K562 (cell line): ENCODE results near the gene HSPA8. TPM values are rescaled to one million over a fixed set of nuclear protein-coding genes. Genes with fewer than 3 reads are reported as not detected.
A peak's percentile ranks its signal among the peaks of the same experiment; 100 is the strongest.

ENCODE experiments used
- JUN ChIP-seq, 2 experiments: sonication (generic) in 1 of 2; formaldehyde crosslinking in 1 of 2; IDR thresholded peaks; 2 replicates each; pipeline versions ENCODE4 v1.6.1 to v1.8.0; 2012 to 2022; ENCODE audit warnings: borderline replicate concordance in 2 of 2, mild to moderate bottlenecking in 2 of 2, improper control_type of control experiment in 1 of 2, low read depth in 1 of 2, low read length in 1 of 2, missing genetic modification reagents in 1 of 2
- MNT ChIP-seq, 2 experiments: fragments of 450-650 bp; conservative IDR thresholded peaks; 2 replicates each; pipeline ENCODE4 v1.6.1; 2017; ENCODE audit warnings: mild to moderate bottlenecking in 2 of 2, moderate library complexity in 2 of 2
- PHB ChIP-seq: fragments of 250-450 bp; sonication (Bioruptor Pico); IDR thresholded peaks from 2 replicates; pipeline ENCODE4 v1.5.0; 2021
- REST ChIP-seq, 2 experiments: fragments of 450-650 bp; formaldehyde crosslinking in 1 of 2; IDR thresholded peaks; 2 replicates each; pipeline versions ENCODE4 v1.4.0 to v1.6.1; 2014 to 2020; ENCODE audit warnings: mild to moderate bottlenecking in 2 of 2, borderline replicate concordance in 1 of 2, low read depth in 1 of 2
- TAF7 ChIP-seq: fragments of 450-650 bp; IDR thresholded peaks from 2 replicates; pipeline ENCODE4 v1.6.1; 2016; ENCODE audit warnings: missing genetic modification characterization, missing compliant biosample characterization
- ZBTB34 ChIP-seq: fragments of 250-450 bp; sonication (Bioruptor Pico); IDR thresholded peaks from 2 replicates; pipeline ENCODE4 v1.8.0; 2021; ENCODE audit warnings: mild to moderate bottlenecking, moderate library complexity
- polyA plus RNA-seq, 8 experiments: library from polyadenylated mRNA; depleted of rRNA in 4 of 8; stranded (reverse) in 5 of 8; unstranded in 3 of 8; fragments of >200 nt; fragmentation: Nextera tagmentation in 2 of 8; fragmentation: Illumina TruSeq in 1 of 8; extraction: Ambion mirVana in 2 of 8; extraction: Trizol in 1 of 8; gene quantifications; 2 replicates each; pipeline versions ENCODE4 v1.2.1 to v1.2.3, GENCODE V29; 2011 to 2014; ENCODE audit warnings: inconsistent platforms in 1 of 8, missing spikeins in 1 of 8
- total RNA-seq, 7 experiments: library from RNA; depleted of rRNA in 6 of 7; stranded (reverse); fragments of >200 nt in 6 of 7; fragmentation: Illumina TruSeq in 2 of 7; extraction: Trizol in 2 of 7; gene quantifications; 2 replicates each; pipeline versions ENCODE4 v1.2.1 to v1.2.3, GENCODE V29; 2011 to 2021; ENCODE audit warnings: low replicate concordance in 1 of 7
- TF ChIP-seq, protein P1 (sequence below): sonication (generic); formaldehyde crosslinking; IDR thresholded peaks from 2 replicates; pipeline ENCODE4 v1.8.0; 2022; ENCODE audit warnings: mild to moderate bottlenecking, missing genetic modification reagents
- TF ChIP-seq, protein P2 (sequence below): sonication (generic); formaldehyde crosslinking; IDR thresholded peaks from 2 replicates; pipeline ENCODE4 v1.9.0; 2022; ENCODE audit warnings: mild to moderate bottlenecking, missing genetic modification reagents

HSPA8 gene
- total and polyA plus RNA-seq, 9 of the 15 experiments (the other 6 are each of a cell fraction or from before 2014, with no cell fraction given) = 1,250 to 3,966 (median 2,773) TPM

GRCh38 chr11:123061403-123062157 lies at the start of gene HSPA8 (continued):
- TF ChIP-seq REST (IDR thresholded peaks at IDR 0.05; ENCODE audit: borderline replicate concordance) = no peak
- no peak for TF ChIP-seq REST (CRISPR knock-in tag; IDR thresholded peaks at IDR 0.05; ENCODE audit: low read depth)
- TF ChIP-seq MNT (conservative IDR thresholded peaks at IDR 0.05) = peak; percentile 83 to 89
- no peak for TF ChIP-seq ZBTB34 (CRISPR knock-in tag)
- TF ChIP-seq, protein P1, sequence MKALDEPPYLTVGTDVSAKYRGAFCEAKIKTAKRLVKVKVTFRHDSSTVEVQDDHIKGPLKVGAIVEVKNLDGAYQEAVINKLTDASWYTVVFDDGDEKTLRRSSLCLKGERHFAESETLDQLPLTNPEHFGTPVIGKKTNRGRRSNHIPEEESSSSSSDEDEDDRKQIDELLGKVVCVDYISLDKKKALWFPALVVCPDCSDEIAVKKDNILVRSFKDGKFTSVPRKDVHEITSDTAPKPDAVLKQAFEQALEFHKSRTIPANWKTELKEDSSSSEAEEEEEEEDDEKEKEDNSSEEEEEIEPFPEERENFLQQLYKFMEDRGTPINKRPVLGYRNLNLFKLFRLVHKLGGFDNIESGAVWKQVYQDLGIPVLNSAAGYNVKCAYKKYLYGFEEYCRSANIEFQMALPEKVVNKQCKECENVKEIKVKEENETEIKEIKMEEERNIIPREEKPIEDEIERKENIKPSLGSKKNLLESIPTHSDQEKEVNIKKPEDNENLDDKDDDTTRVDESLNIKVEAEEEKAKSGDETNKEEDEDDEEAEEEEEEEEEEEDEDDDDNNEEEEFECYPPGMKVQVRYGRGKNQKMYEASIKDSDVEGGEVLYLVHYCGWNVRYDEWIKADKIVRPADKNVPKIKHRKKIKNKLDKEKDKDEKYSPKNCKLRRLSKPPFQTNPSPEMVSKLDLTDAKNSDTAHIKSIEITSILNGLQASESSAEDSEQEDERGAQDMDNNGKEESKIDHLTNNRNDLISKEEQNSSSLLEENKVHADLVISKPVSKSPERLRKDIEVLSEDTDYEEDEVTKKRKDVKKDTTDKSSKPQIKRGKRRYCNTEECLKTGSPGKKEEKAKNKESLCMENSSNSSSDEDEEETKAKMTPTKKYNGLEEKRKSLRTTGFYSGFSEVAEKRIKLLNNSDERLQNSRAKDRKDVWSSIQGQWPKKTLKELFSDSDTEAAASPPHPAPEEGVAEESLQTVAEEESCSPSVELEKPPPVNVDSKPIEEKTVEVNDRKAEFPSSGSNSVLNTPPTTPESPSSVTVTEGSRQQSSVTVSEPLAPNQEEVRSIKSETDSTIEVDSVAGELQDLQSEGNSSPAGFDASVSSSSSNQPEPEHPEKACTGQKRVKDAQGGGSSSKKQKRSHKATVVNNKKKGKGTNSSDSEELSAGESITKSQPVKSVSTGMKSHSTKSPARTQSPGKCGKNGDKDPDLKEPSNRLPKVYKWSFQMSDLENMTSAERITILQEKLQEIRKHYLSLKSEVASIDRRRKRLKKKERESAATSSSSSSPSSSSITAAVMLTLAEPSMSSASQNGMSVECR = 0 out of 2 replicates have a peak, but pooled peaks have one; percentile 27
- no peak for TF ChIP-seq JUN (IDR thresholded peaks at IDR 0.05; ENCODE audit: borderline replicate concordance, low read depth, low read length)
- no peak for TF ChIP-seq JUN (CRISPR knock-in tag; IDR thresholded peaks at IDR 0.05; ENCODE audit: borderline replicate concordance)
- peak; percentile 72; the same call in 1 of the 2 replicates for TF ChIP-seq TAF7 (tag)
- TF ChIP-seq PHB = peak; percentile 85
- TF ChIP-seq, protein P2, sequence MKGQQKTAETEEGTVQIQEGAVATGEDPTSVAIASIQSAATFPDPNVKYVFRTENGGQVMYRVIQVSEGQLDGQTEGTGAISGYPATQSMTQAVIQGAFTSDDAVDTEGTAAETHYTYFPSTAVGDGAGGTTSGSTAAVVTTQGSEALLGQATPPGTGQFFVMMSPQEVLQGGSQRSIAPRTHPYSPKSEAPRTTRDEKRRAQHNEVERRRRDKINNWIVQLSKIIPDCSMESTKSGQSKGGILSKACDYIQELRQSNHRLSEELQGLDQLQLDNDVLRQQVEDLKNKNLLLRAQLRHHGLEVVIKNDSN = 0 out of 2 replicates have a peak, but pooled peaks have one; percentile 25
